Measurements from ENCODE around the gene CNTFR.
"Not testable (repeated sequence)": the region's sequence is repeated elsewhere in the genome, so short reads cannot be mapped to it uniquely, and the experiment has no call there.

The CNTFR gene, protein sequence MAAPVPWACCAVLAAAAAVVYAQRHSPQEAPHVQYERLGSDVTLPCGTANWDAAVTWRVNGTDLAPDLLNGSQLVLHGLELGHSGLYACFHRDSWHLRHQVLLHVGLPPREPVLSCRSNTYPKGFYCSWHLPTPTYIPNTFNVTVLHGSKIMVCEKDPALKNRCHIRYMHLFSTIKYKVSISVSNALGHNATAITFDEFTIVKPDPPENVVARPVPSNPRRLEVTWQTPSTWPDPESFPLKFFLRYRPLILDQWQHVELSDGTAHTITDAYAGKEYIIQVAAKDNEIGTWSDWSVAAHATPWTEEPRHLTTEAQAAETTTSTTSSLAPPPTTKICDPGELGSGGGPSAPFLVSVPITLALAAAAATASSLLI

DNA sequence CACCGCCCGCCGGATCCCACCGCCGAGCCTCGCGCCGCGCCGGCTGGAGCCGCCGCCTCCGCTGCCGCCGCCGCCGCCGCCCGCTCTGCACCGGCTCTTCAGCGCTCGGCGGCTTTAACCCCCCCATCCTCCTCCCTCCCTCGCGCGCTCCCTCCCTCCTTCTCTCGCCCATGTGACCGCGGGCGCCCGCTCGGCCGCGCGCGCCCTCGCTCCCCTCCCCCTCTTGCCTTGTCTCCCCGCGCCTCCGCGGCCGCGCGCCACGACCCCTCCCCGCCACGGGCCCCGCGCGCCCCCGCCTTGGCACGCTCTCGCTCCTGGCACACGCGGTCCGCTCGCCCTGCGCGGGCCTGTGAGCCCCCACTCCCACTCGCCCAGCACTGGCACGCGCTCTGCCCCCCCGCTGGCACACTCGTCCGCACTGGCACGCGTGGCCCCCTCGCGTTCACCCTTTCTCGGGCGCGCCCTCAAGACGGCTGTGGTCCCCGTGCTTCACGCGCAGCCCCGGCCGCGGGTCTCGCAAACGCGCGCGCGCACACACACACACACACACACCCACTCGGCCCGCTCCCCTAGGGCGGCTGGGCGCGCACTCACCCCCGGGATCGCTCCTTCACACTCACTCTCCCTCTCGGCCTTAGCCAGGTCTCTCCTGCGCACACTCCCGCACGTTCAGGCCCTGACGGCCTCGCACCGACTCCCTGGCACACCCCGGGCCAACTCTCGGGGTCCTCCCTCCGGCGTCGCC, at the start of gene CNTFR:
Gene CNTFR, minus strand, starts transcription at position 89 of the 745 bp plus-strand sequence. CDS start 20,743 bp downstream, outside the sequence.
- DNase-seq: no peak

DNA sequence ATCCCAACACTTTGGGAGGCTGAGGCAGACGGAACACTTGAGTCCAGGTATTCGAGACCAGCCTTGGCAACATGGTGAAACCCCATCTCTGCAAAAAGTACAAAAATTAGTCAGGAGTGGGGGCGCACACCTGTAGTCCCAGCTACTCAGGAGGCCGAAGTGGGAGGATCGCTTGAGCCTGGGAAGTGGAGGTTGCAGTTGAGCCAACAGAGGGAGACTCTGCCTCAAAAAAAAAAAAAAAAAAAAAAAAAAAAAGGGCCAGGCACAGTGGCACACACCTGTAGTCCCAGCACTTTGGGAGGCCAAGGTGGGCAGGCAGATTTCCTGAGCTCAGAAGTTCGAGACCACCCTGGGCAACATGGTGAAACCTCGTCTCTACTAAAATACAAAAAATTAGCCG, 49.8 kb upstream of the CNTFR start:
- not testable (repeated sequence) for DNase-seq

DNA sequence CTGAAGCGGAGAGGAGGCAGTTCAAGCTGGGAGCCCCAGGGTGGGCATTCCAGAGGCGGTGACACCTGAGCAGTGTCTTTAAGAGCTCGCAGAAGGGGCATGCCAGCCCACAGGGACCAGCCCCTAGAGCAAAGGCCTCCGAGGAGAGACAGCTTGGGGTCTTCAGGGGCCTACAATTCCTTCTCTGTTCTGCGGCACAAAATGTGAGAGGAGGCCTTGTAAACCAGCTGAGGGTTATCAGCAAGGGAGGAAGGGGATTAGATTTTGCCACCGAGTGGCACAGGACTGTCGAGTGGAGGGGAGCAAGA, 48.6 kb upstream of the CNTFR start:
- DNase-seq: no peak

DNA sequence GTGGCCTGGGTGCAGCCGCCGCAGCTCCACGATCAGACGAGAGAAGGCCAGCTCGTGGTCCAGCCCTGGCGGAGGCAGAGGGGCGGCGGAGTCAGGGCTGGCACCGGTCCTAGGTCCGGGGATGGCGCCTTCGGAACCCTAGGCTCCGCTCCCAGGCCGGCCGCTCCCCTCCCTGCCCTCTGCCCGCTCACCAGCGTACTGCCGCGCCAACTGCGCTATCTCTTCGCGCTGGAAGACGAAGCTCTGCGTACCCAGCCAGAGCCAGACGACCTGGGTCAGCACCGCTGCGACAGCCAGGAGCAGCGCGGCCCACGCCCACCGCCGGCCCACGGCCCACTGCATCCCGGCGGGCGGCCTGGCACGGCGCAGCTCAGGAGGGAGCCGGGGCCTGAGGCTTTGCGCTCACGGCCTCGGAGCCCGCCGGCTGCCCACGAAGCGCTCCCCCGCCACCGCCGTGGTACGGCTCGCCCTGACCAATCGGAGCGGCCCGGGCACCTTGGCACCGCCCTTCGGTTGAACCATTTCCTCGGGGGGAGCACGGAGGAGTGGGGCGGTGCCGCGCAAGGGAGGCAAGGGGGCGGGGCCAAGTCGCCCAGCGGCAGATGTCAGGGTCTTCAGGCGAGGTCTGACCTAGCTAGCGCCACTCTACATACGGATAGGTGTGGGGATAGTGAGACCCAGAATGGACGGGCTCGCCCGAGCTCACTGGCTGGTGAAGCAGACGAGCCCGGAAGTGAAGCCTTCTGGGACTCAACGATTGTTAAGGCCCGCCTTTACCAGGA, 48.0 kb upstream of the CNTFR start, which contains the start of gene SIGMAR1:
Gene SIGMAR1, minus strand, starts transcription at position 432 of the 782 bp plus-strand sequence. Its CDS starts 90 bp downstream, at position 342.
- peak; percentile 96 for DNase-seq

DNA sequence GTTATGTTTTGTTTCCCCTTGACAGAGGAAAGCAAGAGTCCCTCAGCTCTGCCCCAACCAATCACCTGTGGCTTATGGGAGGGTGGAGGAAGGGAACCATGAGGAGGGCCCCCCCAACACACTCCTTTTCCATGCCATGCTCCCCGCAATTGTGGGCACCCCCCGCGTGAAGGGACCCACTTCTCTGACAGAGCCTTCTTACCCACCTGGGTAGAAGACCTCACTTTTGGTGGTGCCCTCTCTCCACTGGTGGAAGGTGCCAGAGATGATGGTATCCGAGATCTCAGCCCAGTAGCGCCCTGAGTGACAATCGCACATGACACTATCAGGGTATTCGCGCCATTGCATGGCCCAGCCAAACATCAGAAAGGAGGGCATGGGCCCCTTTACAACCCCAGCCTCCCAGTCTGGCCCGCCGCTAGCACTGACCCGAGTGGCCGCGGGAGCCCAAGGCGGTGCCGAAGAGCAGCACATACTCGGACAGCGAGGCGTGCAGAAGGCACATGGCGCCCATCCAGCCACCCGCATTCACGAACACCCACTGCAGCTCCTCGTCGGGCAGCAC, 47.3 kb upstream of the CNTFR start:
- DNase-seq: peak; percentile 47

DNA sequence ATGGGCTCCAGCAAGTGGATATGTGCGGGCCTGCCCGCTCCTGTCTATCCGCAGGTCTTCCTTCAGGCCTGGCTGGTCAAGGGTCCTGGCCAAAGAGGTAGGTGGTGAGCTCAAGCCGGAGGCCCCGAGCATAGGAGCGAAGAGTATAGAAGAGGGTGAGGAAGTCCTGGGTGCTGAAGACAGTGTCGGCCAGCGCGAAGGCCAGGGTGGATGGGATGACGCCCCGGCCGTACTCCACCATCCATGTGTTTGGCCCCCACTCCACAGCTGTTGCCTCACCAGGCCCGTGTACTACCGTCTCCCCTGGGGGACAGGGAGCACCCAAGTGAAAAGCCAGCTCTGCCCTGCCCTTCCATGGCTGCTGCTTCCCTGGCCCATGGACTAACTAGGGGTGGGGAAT, 46.0 kb upstream of the CNTFR start:
- DNase-seq: no peak

DNA sequence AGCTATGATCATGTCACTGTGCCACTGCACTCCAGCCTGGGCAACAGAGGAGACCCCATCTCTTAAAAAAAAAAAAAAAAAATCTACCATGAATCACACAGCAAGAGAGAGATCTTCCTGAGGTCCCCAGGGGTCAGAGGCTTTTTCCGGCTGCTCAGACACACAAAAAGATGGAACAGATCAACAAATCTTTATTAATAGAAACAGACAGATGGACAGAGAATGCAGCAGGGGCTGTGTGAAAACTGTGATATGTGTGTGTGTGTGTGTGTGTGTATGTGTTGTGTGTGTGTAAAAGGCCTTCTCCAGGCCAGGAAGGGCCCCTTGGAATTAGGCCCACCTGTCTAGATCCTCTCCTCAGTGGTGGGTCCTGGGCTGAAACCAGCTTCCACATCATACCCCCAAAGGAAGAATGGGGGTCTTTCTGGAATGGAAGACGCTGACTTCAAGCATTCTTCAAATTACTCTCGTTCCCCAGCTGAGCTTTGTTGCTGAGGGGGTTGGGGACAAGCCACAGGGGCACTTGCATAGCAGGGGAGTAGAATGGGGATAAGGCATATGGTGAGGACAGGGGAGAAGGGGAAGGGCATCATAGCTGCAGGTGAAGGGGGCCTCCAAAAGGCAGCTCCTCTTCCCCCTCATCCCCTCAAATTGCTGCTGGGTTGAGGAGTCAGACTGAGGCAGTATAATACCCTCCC, 45.2 kb upstream of the CNTFR start:
- no peak for DNase-seq

DNA sequence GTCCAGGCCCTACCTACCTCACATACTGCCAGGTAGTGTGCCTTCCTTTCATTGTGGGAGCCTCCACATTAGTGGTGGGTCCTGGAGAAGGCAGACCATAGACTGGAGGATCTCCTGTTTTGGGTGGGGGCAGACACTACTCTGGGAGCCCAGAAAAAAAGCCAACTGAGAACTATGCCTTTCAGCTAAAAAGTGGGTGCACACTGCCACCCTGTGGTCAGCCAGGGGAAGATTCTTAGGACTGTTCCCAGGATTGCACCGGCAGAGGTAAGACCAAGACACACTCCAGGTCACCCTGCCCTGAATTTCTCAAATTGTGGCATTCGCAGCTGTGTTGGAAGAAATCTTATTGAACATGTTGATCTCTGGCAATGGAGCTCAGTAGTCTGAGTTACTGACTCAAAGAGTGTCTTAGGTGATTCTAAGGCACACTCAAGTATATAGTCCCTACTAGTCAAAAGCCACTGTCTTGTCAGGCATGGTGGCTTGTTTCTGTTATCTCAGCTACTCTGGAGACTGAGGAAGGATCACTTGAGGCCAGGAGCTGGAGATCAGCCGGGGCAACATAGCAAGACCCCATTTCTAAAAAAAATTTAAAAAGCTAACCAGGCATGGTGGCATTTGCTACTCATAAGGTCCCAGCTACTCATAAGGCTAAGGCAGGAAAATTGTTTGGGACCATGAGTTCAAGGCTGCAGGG, 44.5 kb upstream of the CNTFR start:
- DNase-seq: peak; percentile 83

DNA sequence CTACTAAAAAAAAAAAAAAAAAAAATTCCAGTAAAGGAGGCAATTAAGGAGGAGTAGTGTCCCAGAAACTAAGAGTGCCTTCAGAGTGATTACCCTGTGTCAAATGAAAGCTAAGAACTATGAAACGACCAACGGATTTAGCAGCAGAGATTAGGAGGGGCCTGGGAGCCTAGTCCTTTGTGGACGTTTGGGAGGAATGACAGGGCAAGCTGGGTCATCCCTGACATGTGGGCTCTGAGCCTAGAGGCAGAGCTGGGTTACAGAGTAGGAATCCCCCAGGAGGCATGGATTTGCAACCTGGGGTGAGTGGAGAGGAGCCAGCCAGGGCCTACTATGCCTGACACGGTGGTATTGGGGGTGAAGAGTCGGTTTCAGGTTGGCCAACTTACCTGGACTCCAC, 43.6 kb upstream of the CNTFR start:
- DNase-seq: no peak

DNA sequence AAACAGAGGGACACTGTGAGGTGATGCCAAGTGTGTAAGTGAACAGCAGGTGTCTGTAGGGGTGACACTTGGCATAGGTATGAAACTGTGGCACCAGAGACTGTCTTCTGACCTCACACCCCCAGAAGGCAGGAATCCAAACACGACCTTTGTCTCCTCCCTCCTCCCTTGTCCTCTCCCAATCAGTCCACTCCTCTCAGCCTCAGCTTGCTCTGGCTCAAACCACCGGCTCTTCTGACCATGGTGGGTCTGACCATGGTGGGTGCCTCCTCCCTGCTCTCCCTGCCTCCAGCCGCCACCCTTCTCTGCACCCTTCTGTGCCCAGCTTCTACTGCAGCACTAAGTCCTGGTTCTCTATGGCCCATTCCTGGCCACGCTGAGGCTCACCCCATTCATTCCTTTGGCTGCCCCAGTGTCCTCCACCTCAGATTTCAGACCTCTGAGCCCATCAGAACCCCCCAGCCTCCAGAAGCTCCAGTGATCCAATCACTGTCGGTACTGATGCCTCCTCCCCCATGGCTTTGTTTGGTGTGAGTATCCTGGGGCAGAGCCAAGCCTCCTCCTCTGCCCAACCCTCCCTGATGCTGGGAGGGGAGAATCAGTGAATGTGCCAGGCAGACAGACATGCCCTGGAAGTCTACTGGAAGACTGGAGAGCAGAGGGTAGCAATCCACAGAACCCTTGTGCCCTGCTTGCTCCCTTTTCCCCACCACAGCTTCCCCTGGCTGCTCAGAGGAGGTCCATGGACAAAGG, 41.1 kb upstream of the CNTFR start:
- no peak for DNase-seq

DNA sequence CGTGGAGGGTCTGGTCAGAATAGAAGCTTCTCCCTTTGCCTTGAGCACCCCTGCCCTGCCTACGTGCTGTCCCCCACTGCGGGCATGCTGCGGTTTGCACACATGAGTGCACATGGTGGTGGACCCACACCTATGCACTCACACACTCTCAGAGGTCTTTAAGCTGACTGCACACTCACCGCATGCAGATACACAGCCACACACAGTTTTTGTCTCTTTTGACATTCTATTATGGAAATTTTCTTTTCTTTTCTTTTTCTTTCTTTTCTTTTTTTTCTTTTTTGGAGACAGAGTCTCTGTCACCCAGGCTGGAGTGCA, 39.9 kb upstream of the CNTFR start:
- DNase-seq: no peak

DNA sequence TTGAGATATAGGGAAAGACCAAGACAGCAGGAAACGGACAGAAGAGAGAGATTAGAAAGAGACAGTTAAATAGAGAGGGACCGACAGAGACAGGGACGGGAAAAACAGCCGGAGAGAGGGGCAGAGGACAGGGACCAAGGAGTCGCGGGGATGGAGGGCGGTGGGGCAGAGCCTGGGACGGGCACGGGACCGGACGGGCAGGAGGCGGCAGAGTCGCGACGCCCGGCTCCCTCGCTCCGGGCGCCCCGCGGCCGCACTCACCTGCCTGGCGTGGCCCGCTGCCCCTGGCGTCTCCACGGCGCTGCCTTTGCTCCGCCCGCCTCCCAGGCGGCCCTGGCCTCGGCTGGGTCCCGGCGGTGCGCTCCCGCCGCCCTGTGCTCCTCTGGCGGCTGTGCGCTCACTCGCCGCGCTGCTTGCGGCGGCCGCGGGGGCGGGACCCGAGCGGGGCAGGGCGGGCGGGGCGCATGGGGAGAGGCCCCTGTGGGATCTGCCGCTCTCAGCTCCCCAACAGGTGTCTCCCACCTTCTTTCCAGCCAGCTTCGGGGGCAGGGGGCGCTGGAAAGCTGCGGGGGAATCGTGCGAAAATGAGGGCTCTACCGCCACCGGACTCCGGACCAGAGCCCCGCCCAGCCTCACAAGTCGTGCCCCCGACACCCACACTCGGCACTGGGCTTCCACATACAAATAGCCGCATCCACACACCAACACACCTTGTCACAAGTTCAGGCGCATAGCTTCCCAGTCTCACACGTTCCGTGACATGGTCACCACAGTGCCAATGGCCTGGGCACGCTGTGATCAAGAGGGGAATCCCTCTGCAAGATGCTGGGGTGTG, 39.3 kb upstream of the CNTFR start, which contains the start of gene ARID3C:
Gene ARID3C, minus strand, starts transcription at position 411 of the 835 bp plus-strand sequence. CDS start 1,052 bp downstream, outside the sequence.
- peak; percentile 30 for DNase-seq

DNA sequence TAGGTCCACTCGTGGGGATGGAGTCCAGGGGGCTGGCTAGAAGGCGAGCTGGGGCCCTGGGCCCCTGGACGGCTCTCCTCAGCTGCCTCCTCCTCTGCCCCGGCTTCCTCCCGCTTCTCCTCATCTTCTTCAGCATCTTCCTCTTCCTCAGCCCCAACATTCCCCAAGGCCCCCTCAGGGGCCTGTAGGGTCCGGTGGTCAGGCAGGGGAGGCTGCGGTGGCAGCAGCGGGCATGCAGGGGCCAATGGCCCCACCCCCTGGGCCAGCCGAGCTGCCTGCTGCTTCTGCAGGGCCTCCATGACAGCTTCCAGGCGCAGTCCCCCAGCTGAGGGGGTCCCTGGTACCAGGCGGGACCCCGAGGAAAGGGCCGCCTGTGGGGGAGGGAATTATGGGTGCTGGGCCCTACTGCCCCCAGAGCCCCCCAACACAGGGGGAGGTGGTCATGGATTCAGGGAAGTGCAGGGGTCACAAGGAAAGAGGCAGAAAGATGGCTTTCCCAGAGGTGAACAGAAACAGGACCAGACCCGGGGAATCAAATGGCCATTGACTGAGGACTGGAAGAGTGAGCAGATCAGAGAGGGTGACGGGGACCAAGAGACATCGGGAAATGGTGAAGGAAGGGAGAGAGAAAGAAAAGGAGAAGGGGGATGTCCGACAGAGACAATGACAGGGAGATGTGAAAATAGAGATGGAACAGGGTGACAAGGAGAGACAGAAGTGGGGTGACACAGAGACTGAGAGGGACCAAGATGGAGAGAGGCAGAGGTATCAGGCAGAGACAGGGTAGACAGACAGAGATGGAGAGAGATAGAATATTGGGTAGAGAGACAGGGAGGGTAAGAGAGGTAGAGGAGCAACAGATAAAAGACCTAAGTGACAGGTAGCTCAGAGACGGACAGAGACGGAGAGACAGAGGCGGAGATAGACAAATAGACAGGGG, 38.5 kb upstream of the CNTFR start:
- no peak for DNase-seq

DNA sequence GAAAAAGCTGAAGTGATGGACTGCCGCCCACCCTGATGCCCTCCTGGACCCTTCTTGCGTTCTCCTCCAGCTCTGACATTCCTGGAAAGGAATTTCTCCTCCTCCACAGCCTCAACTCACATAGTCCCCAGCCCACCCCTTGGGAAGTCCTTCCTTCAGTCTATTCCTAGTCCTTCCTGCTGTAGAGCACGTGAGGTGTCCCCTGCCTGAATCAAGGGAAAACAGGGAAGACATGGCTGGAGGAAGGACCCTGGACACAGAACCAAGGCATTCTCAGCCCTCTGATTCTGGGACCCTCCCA, 35.6 kb upstream of the CNTFR start:
- no peak for DNase-seq

DNA sequence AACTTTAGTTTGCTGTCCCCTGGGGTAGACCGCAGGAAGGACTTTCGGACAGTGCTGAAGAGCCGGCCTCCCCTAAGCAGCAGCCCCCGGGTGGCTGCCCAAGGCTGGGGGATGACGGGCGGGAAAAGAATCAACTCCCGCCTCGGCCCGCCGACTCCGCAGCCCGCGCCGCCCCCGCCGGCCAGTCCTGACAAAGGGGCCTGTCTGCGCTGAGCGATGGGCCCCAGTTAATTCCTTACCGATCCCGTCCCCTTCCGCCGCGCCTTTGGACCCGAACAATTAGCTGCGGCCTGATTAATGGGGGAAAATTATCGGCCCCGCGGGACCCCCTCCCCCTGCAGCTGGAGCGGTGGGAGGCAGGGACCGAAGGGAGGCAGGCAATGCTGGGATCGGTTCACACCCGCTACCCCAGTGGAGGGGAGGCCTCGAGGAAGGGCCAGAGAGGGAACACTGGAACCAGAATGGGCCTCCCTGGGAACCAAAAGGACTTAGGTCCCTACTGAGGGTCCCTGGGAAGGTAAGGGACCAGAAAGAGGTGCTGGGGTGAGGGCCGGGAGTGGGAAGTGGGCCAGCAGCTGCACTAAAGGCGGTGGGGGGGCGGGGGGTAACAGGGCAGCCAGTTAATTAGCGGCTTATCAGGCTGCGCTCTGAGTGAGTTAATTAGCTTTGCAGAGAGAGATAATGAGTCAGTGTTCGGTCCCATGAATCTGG, 35.1 kb upstream of the CNTFR start:
- DNase-seq: no peak

DNA sequence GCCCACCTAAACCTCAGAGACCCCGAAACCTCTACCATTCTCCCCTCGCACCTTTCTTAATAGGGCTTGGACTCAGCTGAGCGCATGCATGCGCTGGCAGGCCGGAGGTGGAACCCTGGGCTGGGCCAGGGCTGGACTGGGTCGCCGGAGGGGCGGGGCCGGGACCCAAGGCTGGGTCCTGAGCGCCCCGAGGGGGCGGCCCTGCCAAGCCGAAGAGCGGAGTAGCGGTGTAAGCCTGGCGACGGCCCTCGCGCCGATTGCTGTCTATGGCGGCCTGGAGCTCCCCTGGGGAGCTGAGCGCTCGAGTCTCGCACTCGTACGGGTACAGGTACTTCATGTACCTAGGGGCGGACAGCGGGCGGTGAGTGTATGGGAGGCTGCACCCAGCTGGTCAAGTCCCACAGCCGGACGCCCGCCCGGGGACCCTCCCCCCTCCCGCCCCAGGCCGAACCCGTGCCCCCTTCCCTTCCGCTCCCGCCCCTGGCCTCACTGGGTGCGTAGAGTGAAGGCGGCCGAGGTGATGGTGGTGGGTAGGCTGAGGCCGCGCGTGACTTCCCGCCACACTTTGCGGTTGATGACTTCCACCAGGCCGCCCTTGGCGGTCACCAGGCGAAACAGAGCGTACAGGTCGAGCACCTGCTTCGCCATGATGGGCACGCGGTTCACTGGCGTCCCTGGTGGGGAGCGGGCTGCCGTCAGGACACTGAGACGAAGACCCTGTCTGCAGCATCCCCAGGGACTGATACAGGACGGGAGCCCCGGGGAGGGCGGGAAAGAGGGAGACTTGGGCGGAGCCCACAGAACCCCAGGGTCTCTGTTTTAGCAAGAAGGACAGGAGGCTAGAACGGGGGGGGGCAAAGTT, 34.1 kb upstream of the CNTFR start:
- no peak for DNase-seq

Measured in activated CD4-positive, alpha-beta T cell treated with anti-CD3 and anti-CD28 coated beads, Interleukin-10, Interleukin-2, amounts not matched to agents 100 ng/mL and 50 ng/mL, durations not matched to agents 16 hours and 8 hours (primary cell).